GM06990 (cell line): ENCODE data around the gene ZNF841.
"Not testable (repeated sequence)": the region's sequence is repeated elsewhere in the genome, so short reads cannot be mapped to it uniquely, and the experiment has no call there.

ENCODE experiments used
- DNase-seq: peaks from one replicate; pipeline ENCODE4 v3.0.0-alpha.2; 2011; ENCODE audit not compliant: insufficient read length; ENCODE audit errors: extremely low read depth
- H3K27me3 ChIP-seq: replicated peaks from 2 replicates; pipeline ENCODE4 v1.6.0; 2011; ENCODE audit warnings: low read length; ENCODE audit not compliant: control insufficient read depth, insufficient read depth
- H3K36me3 ChIP-seq: 2 replicates; pipeline ENCODE4 v1.5.1; 2011; ENCODE audit warnings: low read length; ENCODE audit not compliant: control insufficient read depth, insufficient read depth
- H3K4me3 ChIP-seq: replicated peaks from 2 replicates; pipeline ENCODE4 v1.5.1; 2011; ENCODE audit warnings: low read depth, mild to moderate bottlenecking, control low read depth, low read length
- TF ChIP-seq, protein P1 (sequence below): IDR thresholded peaks from 2 replicates; pipeline ENCODE4 v1.5.1; 2011; ENCODE audit warnings: low read length, control low read depth, mild to moderate bottlenecking, inconsistent platforms; ENCODE audit not compliant: insufficient read depth, poor library complexity, severe bottlenecking

ZNF841 gene

DNA sequence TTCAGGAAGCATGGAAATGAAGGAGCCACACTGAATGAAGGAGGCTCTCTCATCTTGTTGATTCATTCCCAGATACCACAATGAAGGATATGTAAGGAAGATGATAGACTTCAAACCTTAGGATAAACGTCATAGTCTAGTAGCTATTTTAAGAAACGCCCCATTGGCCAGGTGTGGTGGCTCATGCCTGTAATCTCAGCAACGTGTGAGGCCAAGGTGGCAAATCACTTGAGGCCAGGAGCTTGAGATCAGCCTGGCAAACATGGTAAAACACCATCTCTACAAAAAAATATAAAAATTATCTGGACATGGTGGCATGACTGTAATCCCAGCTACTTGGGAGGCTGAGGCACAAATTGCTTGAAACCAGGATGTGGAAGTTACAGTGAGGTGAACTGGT lies 17.1 kb upstream of the ZNF841 start:
- H3K4me3 ChIP-seq: no peak overlapping the region
- H3K36me3 ChIP-seq: peaks cover 5% of the 10 kb centered on the region
- H3K27me3 ChIP-seq: no peaks in the 10 kb centered on the region
- DNase-seq: no peak
- TF ChIP-seq, protein P1, sequence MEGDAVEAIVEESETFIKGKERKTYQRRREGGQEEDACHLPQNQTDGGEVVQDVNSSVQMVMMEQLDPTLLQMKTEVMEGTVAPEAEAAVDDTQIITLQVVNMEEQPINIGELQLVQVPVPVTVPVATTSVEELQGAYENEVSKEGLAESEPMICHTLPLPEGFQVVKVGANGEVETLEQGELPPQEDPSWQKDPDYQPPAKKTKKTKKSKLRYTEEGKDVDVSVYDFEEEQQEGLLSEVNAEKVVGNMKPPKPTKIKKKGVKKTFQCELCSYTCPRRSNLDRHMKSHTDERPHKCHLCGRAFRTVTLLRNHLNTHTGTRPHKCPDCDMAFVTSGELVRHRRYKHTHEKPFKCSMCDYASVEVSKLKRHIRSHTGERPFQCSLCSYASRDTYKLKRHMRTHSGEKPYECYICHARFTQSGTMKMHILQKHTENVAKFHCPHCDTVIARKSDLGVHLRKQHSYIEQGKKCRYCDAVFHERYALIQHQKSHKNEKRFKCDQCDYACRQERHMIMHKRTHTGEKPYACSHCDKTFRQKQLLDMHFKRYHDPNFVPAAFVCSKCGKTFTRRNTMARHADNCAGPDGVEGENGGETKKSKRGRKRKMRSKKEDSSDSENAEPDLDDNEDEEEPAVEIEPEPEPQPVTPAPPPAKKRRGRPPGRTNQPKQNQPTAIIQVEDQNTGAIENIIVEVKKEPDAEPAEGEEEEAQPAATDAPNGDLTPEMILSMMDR: no peak

GRCh38 chr19:52110780-52111179 lies 15.2 kb upstream of the ZNF841 start:
- no peaks in the 10 kb centered on the region for H3K27me3 ChIP-seq
- TF ChIP-seq, protein P1: no peak
- no peak for DNase-seq

GRCh38 chr19:52102782-52103181 lies 7.2 kb upstream of the ZNF841 start:
- DNase-seq: no peak
- H3K4me3 ChIP-seq: no peak overlapping the region

More at GRCh38 chr19:52110780-52111179, 15.2 kb upstream of the ZNF841 start:
- Histone ChIP-seq H3K36me3 (no peaks in the 10 kb centered on the region), H3K4me3 (no peak overlapping the region)

DNA sequence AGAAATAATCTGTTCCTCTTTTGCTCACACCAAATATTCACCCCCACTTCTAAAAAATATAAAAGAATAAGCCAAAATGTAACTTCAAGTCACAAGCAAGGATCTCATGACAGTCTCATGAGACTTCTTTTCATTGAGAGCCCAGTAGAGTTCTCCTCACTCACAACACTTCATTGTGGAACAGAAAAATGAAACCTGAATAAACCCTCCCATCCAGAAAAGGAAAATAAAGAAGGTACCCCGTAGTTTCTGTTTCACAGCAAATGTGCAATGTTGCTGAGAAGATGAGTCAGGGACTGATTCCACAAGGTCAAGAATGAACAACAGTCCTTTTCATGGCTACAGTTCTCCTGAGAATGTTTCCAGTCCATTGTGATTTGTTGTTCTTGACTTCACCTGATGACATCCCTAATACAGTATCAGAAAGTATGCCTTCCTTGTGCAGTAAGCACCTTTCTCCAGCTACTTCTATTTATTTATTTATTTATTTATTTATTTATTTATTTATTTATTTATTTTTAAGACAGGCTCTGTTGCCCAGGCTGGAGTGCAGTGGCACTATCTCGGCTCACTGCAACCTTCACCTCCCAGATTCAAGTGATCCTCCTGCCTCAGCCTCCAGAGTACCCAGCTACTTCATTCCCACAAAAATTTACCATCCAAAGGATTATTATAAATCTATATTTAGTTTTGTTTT lies 6.4 kb upstream of the ZNF841 start:
- Histone ChIP-seq H3K4me3 (no peak overlapping the region), H3K36me3 (no peaks in the 10 kb centered on the region), H3K27me3 (no peaks in the 10 kb centered on the region)
- no peak for DNase-seq
- TF ChIP-seq, protein P1: no peak

More at GRCh38 chr19:52102782-52103181, 7.2 kb upstream of the ZNF841 start:
- Histone ChIP-seq H3K27me3 (no peaks in the 10 kb centered on the region), H3K36me3 (no peaks in the 10 kb centered on the region)
- TF ChIP-seq, protein P1: no peak

GRCh38 chr19:52099497-52100138 lies 4.1 kb upstream of the ZNF841 start:
- Histone ChIP-seq H3K27me3 (no peaks in the 10 kb centered on the region), H3K36me3 (no peaks in the 10 kb centered on the region), H3K4me3 (no peak overlapping the region)
- TF ChIP-seq, protein P1: no peak
- no peak for DNase-seq

DNA sequence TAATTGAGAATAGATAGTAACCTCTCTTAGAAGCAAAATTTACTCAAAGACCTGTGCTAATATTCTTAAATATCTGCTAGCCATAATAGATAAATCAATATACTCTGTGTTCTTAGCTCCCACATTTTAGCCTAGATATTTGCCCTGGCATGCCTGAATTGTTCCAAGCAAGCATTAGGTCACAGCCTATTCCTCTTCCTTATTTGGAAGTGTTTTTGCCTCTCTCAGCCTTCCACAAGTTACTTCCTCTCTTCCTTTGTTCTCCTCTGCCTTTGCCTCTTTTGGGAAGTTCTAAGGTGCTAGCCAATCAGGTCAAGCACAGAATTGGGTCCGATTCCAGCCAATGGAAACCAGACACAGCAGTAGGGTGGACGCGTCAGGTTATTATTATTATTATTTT lies 851 bp upstream of the ZNF841 start:
- not testable (repeated sequence) for H3K4me3 ChIP-seq, H3K36me3 ChIP-seq, H3K27me3 ChIP-seq, DNase-seq
